GM12892 (cell line): Measurements from ENCODE around the gene PFKFB4.

ENCODE experiments used
- POLR2A ChIP-seq: IDR thresholded peaks from 2 replicates; pipeline ENCODE4 v1.6.1; 2011; ENCODE audit warnings: low read depth, low read length, control low read depth
- POLR2AphosphoS5 ChIP-seq: IDR thresholded peaks from 2 replicates; pipeline ENCODE4 v1.6.1; 2011; ENCODE audit warnings: low read depth, low read length, control low read depth
- TAF1 ChIP-seq: IDR thresholded peaks from 2 replicates; pipeline ENCODE4 v1.6.1; 2011; ENCODE audit warnings: low read depth, mild to moderate bottlenecking, control low read depth, low read length, borderline replicate concordance

DNA sequence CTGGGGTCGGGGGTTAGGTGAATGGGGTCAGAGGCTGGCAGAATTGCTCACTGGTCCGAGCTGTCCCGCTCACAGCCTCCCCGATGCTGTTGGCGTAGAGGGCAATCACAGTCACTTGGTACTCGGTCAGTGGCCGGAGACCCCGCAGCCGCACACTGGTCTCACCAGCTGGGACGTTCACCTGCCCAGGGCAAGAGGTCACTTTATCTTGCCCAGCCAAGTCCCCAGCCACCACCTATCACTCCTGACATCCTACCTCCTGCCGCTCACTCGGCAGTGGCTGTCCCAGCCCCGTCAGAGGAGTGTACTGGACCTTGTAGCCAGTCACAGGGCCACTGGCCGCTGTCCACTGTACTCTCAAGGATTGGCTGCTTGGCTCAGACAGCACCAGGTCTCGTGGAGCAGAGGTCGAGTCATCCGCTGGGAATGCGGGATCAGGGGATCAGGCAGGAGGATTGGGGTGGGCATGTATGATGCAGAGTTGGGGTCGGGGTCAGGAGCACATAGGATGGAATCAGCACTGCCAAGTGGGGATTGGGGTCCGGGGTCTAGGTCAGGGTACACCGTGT lies 36.0 kb upstream of the PFKFB4 start:
- TF ChIP-seq POLR2AphosphoS5 (no peak), POLR2A (no peak), TAF1 (no peak)
